Measurements from ENCODE around the gene MIER2.
A peak's percentile ranks its signal among the peaks of the same experiment; 100 is the strongest.
"Not testable (repeated sequence)": the region's sequence is repeated elsewhere in the genome, so short reads cannot be mapped to it uniquely, and the experiment has no call there.

The MIER2 gene

DNA sequence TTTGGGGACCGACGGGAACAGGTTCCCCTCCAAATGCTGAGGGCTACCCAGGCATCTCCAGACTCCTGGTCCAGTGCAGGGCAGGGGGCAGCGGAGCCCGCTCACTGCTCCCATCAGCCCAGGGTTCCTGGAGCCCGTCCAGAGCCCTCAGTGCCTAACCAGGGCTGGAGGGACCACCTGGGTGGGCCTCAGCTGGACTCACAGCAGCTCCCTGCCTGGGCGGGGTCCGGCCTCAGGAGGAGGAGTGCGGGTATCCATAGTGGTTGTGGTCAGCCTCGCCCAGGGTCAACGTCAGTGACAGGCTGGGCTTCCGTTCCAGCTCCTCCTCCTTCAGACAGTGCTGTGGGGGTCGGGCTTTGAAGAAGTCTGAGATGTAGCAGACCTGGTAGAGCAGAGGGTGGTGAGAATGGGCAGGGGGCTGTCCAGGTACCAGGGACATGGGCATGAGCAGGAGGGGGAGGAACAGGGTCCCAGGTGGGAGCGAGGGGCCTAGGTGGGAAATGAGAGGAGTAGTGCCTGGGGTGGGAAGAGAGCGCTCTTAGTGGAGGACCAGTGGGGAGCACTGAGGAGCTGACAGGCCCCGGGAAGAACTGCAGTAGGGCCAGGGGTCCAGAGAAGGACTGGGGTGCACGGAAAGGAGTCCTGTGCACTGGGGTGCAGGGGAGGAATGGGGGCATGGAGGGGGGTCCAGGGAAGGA lies 63.3 kb downstream of the MIER2 start:
- no peak for DNase-seq

DNA sequence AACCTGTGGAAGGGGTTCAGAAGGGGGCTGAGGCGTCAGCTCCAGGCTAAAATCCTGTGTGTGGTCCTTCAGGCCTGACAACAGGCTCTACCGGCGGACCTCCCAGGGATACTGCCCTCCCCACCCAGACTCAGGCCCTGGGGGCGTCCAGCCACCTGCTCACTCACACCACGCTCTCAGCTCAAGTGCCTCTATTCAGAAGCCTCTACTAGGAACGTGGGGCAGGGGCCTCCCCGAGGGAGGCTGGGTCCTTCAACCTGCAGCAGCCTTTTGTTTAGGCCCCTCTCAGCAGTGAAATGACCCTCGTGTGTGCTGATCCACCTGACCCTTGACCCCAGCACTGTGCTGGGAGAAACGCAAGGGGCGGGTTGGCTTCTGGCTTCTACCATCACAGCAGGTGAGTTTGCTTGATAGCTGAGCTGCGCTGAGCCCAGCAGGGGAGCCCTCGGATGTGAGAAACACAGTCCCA lies 64.0 kb downstream of the MIER2 start:
- no peak for DNase-seq

DNA sequence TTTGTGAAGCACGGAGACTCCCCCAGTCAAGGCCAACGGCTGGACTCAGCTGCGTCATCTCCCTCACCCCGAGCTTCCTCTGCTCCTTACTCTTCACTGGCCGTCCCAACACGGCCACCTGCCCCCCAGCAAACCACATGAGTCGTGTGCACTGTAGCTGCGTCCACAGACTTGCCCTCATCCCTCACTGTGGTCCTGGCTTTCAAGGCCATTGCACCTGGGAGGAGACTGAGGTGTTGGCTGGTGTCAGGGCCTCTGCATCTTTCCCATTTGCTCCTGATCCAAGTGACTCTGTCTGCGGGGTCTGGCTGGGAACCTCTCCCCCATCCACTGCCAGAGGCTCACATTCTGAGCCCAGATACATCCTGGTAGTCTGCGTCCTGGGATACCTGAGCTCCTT lies 64.9 kb downstream of the MIER2 start:
- DNase-seq: no peak

DNA sequence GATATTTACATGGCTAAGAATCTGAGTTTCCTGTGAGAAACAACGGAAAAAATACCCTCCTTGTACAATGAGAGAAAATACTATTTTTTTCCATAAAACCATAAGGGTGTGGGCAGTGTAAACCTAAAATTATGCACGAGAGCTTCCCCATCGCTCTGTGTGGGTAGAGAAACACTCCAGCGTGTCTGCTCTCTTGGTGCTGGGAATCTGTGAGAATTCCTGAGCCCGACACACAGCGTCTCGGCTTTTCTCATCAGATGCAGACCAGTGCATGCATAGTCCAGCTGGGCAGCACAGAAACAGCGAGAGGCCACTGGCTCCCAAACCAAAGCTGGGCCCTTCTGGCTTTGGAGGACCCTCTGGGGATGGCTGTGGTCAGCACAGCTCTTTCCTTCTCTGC lies 65.4 kb downstream of the MIER2 start:
- DNase-seq: no peak

DNA sequence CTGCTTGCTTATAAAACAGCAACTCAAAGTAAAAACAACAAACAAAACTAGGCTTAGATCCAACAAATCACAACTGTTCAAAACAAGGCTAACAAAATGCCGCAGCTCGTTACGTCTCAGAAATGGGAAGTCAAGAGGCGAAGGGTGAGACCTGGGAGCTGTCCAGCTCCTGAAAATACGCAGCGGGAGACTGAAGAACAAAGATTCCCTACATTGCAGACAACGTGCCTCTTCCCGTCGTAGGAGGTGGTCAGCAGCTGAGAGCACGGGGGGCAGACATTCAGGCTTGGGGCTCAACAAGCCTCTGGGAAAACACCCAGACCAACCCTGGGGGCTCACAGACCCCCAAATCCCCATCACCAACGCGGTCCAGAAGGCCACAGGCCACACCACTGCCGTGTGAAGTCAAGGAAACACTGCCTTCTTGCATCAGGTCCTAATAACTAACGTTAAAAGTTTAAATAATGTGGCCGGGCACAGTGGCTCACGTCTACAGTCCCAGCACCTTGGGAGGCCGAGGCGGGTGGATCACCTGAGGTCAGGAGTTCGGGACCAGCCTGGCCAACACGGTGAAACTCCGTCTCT lies 66.9 kb downstream of the MIER2 start:
- peak; percentile 44 for DNase-seq

DNA sequence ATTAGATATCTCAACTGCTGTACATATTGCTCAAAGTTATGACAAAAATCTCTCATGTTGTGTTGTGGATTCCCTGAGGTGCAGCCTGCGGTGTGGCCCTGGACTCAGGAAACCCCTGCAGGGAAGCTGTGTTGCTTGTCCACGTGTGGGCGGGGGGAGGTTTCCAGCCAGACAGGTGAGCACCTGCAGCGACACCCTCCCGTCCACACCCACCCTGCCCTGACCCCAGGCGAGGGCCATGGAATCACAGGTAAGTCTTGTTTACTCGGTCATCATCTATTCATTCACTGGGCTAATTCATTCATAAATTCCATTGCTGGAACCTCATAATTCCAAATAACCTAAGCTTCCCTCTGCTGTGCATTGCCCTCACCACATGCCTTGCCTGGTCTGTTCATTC lies 67.5 kb downstream of the MIER2 start:
- DNase-seq: no peak

DNA sequence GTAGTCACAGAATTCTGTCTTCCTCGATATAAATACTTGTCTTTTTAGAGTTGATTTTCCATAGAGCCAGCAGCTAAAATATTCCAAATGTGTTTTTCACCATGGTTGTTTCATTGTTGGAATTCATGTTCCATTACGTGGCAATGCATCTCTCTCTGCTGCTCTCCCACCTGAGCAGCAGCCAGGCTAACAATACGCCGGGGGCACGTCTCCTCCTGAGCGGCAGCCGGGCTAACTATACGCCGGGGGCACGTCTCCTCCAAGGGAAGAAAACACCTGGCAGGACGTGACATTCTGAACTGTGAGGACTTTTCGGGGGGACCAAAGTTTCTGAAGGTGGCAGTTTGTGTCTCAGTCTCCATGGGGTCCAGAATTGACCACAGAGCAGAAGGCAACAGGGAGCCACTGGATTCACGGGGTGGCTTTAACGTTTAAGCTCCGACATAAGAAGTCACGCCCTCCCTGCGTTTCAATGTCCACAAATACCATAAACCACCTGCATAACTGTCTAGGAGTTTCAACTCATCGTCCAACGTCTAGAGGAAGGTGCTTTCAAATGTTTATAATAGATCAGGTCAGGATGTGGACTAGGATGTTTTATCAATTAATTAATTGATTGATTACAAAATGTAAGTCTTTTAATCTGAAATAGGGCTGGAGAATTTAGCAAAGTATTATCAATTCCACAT lies 68.5 kb downstream of the MIER2 start:
- no peak for DNase-seq

DNA sequence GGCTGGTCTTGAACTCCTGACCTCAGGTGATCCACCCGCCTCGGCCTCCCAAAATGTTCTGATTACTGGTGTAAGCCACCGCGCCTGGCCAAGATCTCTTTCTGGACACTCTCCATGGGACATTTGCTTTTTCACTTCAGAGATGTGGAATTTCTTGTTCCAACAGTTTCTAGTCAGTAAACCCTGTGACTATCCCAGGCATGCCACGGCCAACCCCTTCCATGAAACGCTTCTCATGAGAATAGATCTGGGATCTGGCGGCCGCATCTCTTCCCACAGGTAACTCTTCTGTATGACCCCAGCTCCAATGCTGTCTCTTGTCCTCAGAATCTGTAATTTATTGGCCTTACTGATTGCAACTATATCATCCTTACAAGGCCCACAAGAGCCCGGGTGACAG lies 69.6 kb downstream of the MIER2 start:
- DNase-seq: no peak

DNA sequence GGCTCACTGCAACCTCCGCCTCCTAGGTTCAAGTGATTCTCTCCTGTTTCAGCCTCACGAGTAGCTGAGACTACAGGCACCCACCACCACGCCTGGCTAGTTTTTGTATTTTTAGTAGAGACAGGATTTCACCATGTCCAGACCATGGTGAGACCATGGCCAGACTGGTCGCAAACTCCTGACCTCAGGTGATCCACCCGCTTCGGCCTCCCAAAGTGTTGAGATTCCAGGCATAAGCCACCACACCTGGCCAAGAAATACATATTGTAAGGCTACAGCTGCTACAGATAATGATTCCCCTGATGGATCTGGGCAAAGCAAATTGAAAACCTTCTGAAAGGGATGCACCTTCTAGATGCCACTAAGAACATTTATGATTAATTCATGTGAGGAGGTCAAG lies 71.2 kb downstream of the MIER2 start:
- no peak for DNase-seq

DNA sequence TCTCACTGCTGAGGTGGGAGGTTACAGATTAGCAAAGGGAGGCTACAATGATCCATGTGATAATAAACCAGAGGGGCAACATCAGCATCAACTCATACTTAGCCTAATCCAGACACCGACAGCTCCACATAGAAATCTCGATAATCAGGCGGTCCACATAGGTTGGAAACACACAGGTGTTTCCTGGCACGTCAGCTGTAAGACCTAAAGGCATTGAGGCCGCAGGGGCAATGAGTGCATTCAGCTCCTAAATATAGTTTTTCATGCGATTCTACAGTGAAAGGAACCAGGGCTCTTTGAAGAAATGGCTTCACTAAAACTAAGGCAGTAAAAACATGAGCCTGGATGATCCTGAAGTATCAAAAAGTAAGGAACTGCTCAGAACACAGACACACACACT lies 72.7 kb downstream of the MIER2 start:
- DNase-seq: no peak

DNA sequence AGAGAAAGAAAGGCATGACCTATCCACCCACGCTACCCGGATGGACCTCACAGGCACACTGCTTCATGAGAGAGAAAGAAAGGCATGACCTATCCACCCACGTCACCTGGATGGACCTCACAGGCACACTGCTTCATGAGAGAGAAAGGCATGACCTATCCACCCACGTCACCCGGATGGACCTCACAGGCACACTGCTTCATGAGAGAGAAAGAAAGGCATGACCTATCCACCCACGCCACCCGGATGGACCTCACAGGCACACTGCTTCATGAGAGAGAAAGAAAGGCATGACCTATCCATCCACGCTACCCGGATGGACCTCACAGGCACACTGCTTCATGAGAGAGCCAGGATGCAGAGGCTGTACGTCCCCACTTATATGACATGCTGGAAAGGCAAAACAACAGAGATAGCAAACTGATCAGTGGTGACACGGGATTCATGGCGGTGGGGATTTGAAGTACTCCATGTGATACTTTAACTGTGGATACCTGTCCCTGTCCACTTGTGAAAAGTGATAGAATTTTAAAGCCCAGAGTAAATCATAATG lies 73.8 kb downstream of the MIER2 start:
- not testable (repeated sequence) for DNase-seq

DNA sequence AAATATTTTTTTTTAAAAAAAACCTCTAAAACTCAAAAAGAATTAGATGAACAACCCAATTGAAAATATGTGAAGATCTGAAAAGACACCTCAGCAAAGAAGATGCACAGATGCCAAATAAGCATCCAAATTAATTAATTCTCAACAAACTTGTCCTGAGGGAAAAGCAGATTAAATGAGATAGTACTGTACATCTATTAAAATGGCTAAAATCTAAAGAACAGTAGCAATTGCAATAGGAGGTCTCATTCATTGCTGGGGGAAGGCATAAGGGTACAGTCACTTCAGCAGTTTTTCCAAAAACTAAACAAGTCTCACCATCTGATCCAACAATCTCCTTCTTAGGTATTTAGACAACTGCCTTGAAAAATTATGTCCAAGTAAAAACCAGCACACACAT lies 75.4 kb downstream of the MIER2 start:
- no peak for DNase-seq

DNA sequence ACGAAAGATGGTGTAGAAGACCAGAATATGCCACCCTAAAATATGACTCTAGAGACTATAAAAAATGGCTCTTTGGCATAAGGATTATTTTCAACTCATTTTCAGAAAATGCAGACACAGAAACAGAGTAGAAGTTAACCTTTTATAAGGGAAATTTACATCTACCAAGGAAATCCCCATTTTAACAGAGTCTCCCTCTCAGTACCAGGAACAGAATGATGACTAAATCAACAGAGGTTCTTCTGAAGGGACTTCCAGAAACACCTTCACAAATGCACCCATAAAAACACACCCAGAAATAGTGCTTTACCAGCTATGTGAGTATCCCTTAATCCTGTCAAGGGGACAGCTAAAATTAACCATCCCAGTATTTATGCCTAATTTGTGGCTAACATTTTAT lies 82.5 kb downstream of the MIER2 start:
- no peak for DNase-seq

DNA sequence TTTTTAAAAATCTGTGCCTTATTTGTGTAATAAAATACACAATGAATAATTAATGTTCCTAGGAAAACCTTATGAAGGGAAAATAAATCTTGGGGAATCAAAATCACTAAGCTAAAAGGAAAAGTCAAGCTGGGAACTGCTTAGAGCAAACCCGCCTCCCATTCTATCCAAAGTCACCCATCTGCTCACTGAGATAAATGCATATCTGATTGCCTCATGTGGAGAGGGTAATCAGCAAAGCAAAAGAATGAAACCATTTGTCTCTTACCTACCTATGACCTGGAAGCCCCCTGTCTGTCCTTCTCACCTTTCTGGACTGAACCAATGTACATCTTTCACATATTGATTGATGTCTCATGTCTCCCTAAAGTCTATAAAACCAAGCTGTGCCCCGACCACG lies 87.8 kb downstream of the MIER2 start:
- not testable (repeated sequence) for DNase-seq

Data from right hindlimb (tissue), 1 donor.